ENCODE results near the gene VWA5B1.

GRCh38 chr1:20301463-20302107 is 10.9 kb downstream of the VWA5B1 start:
- TF ChIP-seq POLR2A (IDR thresholded peaks at IDR 0.05; ENCODE audit: low read depth, low read length) (no peak), POLR2AphosphoS5 (IDR thresholded peaks at IDR 0.05; ENCODE audit: low read depth, low read length) (no peak)
